Measurements from ENCODE around the gene SPATS2. TPM values are rescaled to one million over a fixed set of nuclear protein-coding genes. Genes with fewer than 3 reads are reported as not detected.
"Not testable (repeated sequence)": the region's sequence is repeated elsewhere in the genome, so short reads cannot be mapped to it uniquely, and the experiment has no call there.

The SPATS2 gene
- total RNA-seq, 1 experiment from 2014 or later = 50.7 TPM

DNA sequence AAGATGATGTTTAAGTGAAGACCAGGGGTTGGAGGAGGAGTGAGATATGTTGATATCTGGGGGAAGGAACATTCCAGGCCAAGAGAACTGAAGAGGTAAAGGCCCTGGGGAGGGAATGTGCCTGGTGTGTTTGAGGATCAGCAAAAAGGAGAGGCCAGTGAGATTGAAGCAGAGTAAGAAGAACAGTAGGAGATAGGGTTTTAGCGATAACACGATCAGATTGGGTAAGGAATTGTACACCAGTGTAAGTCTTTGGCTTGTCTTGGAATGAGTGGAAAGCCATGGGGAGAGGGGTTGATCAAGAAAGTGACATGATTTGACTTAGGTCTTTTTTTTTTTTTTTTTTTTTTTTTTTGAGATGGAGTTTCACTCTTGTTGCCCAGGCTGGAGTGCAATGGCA lies 39.4 kb upstream of the SPATS2 start:
- Histone ChIP-seq H3K9me3 (ENCODE audit: low read length) (no peaks in the 10 kb centered on the region), H3K36me3 (ENCODE audit: insufficient read depth, low read length) (peaks cover 10% of the 10 kb centered on the region; the same call in 1 of the 2 replicates), H2AFZ (ENCODE audit: low read length) (no peak overlapping the region), H3K4me3 (ENCODE audit: low read length) (no peak overlapping the region), H3K9ac (ENCODE audit: low read length) (no peak overlapping the region), H4K20me1 (ENCODE audit: insufficient read depth, low read depth, low read length) (no peaks in the 10 kb centered on the region), H3K27me3 (ENCODE audit: low read length) (no peaks in the 10 kb centered on the region), H3K4me1 (ENCODE audit: low read length) (peaks cover 8% of the 10 kb centered on the region), H3K27ac (ENCODE audit: low read length) (no peak overlapping the region), H3K79me2 (ENCODE audit: low read length) (peaks cover 14% of the 10 kb centered on the region), H3K4me2 (ENCODE audit: low read depth, low read length, poor library complexity, severe bottlenecking) (no peak overlapping the region), H3K9me2 (replicated peaks; ENCODE audit: insufficient read depth, low read length) (no peaks in the 10 kb centered on the region)
- DNase-seq = no peak

DNA sequence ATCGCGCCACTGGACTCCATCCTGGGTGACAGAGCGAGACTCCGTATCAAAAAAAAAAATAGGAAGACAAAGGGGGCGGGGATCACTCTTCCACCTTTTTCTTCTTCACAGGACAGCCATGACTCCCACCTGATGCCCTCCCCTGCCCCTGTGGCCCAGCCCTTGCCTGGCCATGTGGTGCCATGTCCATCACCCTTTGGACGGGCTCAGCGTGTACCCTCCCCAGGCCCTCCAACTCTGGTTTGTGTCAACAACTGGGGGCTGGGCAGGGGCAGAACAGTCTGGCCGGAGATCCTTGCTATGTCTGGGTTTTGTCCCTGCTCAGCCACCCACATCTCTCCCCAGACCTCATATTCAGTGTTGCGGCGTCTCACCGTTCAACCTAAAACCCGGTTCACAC lies 38.4 kb upstream of the SPATS2 start:
- DNase-seq = no peak
- H3K27me3 ChIP-seq (ENCODE audit: low read length) = no peaks in the 10 kb centered on the region
- peaks cover 10% of the 10 kb centered on the region; the same call in 1 of the 2 replicates for H3K36me3 ChIP-seq (ENCODE audit: insufficient read depth, low read length)
- H3K79me2 ChIP-seq (ENCODE audit: low read length) = peaks cover 7% of the 10 kb centered on the region
- H3K4me2 ChIP-seq (ENCODE audit: low read depth, low read length, poor library complexity, severe bottlenecking) = no peak overlapping the region
- no peaks in the 10 kb centered on the region for H4K20me1 ChIP-seq (ENCODE audit: insufficient read depth, low read depth, low read length)
- H3K27ac ChIP-seq (ENCODE audit: low read length) = no peak overlapping the region
- peaks cover 7% of the 10 kb centered on the region for H3K4me1 ChIP-seq (ENCODE audit: low read length)
- no peak overlapping the region for H3K9ac ChIP-seq (ENCODE audit: low read length)
- no peak overlapping the region for H3K4me3 ChIP-seq (ENCODE audit: low read length)
- H3K9me3 ChIP-seq (ENCODE audit: low read length) = no peaks in the 10 kb centered on the region
- H3K9me2 ChIP-seq (replicated peaks; ENCODE audit: insufficient read depth, low read length) = no peaks in the 10 kb centered on the region
- H2AFZ ChIP-seq (ENCODE audit: low read length) = no peak overlapping the region

DNA sequence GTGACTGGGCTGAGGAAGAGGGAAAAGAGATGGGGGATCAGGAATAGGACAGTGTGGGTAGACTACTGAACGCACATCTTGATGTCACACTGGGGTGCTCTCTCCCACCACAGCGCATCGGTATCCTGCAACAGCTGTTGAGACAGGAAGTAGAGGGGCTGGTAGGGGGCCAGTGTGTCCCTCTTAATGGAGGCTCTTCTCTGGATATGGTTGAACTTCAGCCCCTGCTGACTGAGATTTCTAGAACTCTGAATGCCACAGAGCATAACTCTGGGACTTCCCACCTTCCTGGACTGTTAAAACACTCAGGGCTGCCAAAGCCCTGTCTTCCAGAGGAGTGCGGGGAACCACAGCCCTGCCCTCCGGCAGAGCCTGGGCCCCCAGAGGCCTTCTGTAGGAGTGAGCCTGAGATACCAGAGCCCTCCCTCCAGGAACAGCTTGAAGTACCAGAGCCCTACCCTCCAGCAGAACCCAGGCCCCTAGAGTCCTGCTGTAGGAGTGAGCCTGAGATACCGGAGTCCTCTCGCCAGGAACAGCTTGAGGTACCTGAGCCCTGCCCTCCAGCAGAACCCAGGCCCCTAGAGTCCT lies 37.1 kb upstream of the SPATS2 start:
- Histone ChIP-seq H3K27me3 (ENCODE audit: low read length) (no peaks in the 10 kb centered on the region), H4K20me1 (ENCODE audit: insufficient read depth, low read depth, low read length) (no peaks in the 10 kb centered on the region), H3K9ac (ENCODE audit: low read length) (no peak overlapping the region), H3K79me2 (ENCODE audit: low read length) (no peaks in the 10 kb centered on the region), H3K36me3 (ENCODE audit: insufficient read depth, low read length) (peaks cover 10% of the 10 kb centered on the region; the same call in 1 of the 2 replicates), H3K4me2 (ENCODE audit: low read depth, low read length, poor library complexity, severe bottlenecking) (no peak overlapping the region), H3K9me2 (replicated peaks; ENCODE audit: insufficient read depth, low read length) (no peaks in the 10 kb centered on the region), H3K4me1 (ENCODE audit: low read length) (no peaks in the 10 kb centered on the region), H3K27ac (ENCODE audit: low read length) (no peak overlapping the region), H3K4me3 (ENCODE audit: low read length) (no peak overlapping the region), H2AFZ (ENCODE audit: low read length) (no peak overlapping the region), H3K9me3 (ENCODE audit: low read length) (no peaks in the 10 kb centered on the region)
- no peak for DNase-seq

GRCh38 chr12:49330631-49331379 lies 36.5 kb upstream of the SPATS2 start:
- no peaks in the 10 kb centered on the region for H3K4me1 ChIP-seq (ENCODE audit: low read length)
- no peaks in the 10 kb centered on the region for H4K20me1 ChIP-seq (ENCODE audit: insufficient read depth, low read depth, low read length)
- no peaks in the 10 kb centered on the region for H3K27me3 ChIP-seq (ENCODE audit: low read length)
- no peak overlapping the region for H3K4me3 ChIP-seq (ENCODE audit: low read length)
- no peak overlapping the region for H3K4me2 ChIP-seq (ENCODE audit: low read depth, low read length, poor library complexity, severe bottlenecking)
- no peaks in the 10 kb centered on the region for H3K79me2 ChIP-seq (ENCODE audit: low read length)
- H3K36me3 ChIP-seq (ENCODE audit: insufficient read depth, low read length) = peaks cover 4% of the 10 kb centered on the region; the same call in 1 of the 2 replicates
- H2AFZ ChIP-seq (ENCODE audit: low read length) = no peak overlapping the region
- H3K27ac ChIP-seq (ENCODE audit: low read length) = no peak overlapping the region
- no peak for DNase-seq
- no peaks in the 10 kb centered on the region for H3K9me2 ChIP-seq (replicated peaks; ENCODE audit: insufficient read depth, low read length)
- no peaks in the 10 kb centered on the region for H3K9me3 ChIP-seq (ENCODE audit: low read length)
- H3K9ac ChIP-seq (ENCODE audit: low read length) = no peak overlapping the region

GRCh38 chr12:49331380-49332222 lies 35.7 kb upstream of the SPATS2 start:
- H2AFZ ChIP-seq (ENCODE audit: low read length) = no peak overlapping the region
- no peak overlapping the region for H3K9ac ChIP-seq (ENCODE audit: low read length)

GRCh38 chr12:49332441-49332861 lies 34.8 kb upstream of the SPATS2 start:
- Histone ChIP-seq H3K9me2 (replicated peaks; ENCODE audit: insufficient read depth, low read length) (no peaks in the 10 kb centered on the region), H4K20me1 (ENCODE audit: insufficient read depth, low read depth, low read length) (no peaks in the 10 kb centered on the region), H3K4me1 (ENCODE audit: low read length) (peaks cover 3% of the 10 kb centered on the region), H3K9ac (ENCODE audit: low read length) (no peak overlapping the region), H3K27me3 (ENCODE audit: low read length) (no peaks in the 10 kb centered on the region), H3K9me3 (ENCODE audit: low read length) (no peaks in the 10 kb centered on the region), H2AFZ (ENCODE audit: low read length) (no peak overlapping the region), H3K4me2 (ENCODE audit: low read depth, low read length, poor library complexity, severe bottlenecking) (no peak overlapping the region), H3K79me2 (ENCODE audit: low read length) (no peaks in the 10 kb centered on the region), H3K27ac (ENCODE audit: low read length) (no peak overlapping the region), H3K4me3 (ENCODE audit: low read length) (no peak overlapping the region), H3K36me3 (ENCODE audit: insufficient read depth, low read length) (peaks cover under 1% of the 10 kb centered on the region; the same call in 1 of the 2 replicates)
- DNase-seq = no peak

More at GRCh38 chr12:49331380-49332222, 35.7 kb upstream of the SPATS2 start:
- Histone ChIP-seq H3K4me3 (ENCODE audit: low read length) (no peak overlapping the region), H3K27ac (ENCODE audit: low read length) (no peak overlapping the region), H4K20me1 (ENCODE audit: insufficient read depth, low read depth, low read length) (no peaks in the 10 kb centered on the region), H3K4me2 (ENCODE audit: low read depth, low read length, poor library complexity, severe bottlenecking) (no peak overlapping the region), H3K4me1 (ENCODE audit: low read length) (no peaks in the 10 kb centered on the region), H3K9me3 (ENCODE audit: low read length) (no peaks in the 10 kb centered on the region), H3K36me3 (ENCODE audit: insufficient read depth, low read length) (peaks cover 4% of the 10 kb centered on the region; the same call in 1 of the 2 replicates), H3K27me3 (ENCODE audit: low read length) (no peaks in the 10 kb centered on the region), H3K9me2 (replicated peaks; ENCODE audit: insufficient read depth, low read length) (no peaks in the 10 kb centered on the region), H3K79me2 (ENCODE audit: low read length) (no peaks in the 10 kb centered on the region)
- peak; percentile 61 for DNase-seq

DNA sequence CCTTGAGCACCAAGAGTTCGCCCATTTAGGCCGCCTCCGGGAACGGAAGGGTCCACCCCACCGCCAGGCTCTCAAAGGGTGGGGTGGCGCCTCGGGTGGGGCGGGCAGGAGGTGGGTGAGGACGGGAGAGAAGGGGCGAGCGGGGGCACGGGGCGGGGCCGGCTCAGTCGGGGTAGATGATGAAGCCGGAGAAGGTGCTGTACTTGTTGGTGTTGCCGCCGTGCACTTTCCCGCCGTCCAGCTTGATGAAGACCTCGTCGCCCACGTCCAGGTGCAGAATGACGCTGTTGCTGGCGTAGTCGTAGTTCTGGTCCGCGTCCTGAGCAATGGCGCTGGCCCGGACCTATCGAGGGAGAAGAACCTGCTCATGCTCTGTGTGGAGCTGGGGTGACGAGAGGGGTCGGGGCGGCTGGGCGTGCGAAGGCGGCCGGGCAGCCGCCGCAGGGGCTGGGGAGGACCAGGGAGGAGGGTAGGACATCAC lies 34.3 kb upstream of the SPATS2 start:
- Histone ChIP-seq H2AFZ (ENCODE audit: low read length) (no peak overlapping the region), H3K27me3 (ENCODE audit: low read length) (no peaks in the 10 kb centered on the region), H4K20me1 (ENCODE audit: insufficient read depth, low read depth, low read length) (no peaks in the 10 kb centered on the region), H3K9ac (ENCODE audit: low read length) (no peak overlapping the region), H3K4me2 (ENCODE audit: low read depth, low read length, poor library complexity, severe bottlenecking) (no peak overlapping the region), H3K9me2 (replicated peaks; ENCODE audit: insufficient read depth, low read length) (no peaks in the 10 kb centered on the region), H3K36me3 (ENCODE audit: insufficient read depth, low read length) (no peaks in the 10 kb centered on the region), H3K79me2 (ENCODE audit: low read length) (no peaks in the 10 kb centered on the region), H3K27ac (ENCODE audit: low read length) (no peak overlapping the region), H3K4me3 (ENCODE audit: low read length) (no peak overlapping the region), H3K9me3 (ENCODE audit: low read length) (no peaks in the 10 kb centered on the region), H3K4me1 (ENCODE audit: low read length) (peaks cover 5% of the 10 kb centered on the region)
- DNase-seq = no peak

- H3K27ac ChIP-seq (ENCODE audit: low read length); DNase-seq; H3K9ac ChIP-seq (ENCODE audit: low read length); H3K79me2 ChIP-seq (ENCODE audit: low read length); H4K20me1 ChIP-seq (ENCODE audit: insufficient read depth, low read depth, low read length); H3K36me3 ChIP-seq (ENCODE audit: insufficient read depth, low read length); H2AFZ ChIP-seq (ENCODE audit: low read length); H3K4me2 ChIP-seq (ENCODE audit: low read depth, low read length, poor library complexity, severe bottlenecking); H3K4me1 ChIP-seq (ENCODE audit: low read length); H3K9me2 ChIP-seq (replicated peaks; ENCODE audit: insufficient read depth, low read length); H3K4me3 ChIP-seq (ENCODE audit: low read length); H3K9me3 ChIP-seq (ENCODE audit: low read length); H3K27me3 ChIP-seq (ENCODE audit: low read length): not testable (repeated sequence)
These were observed 33.5 kb upstream of the SPATS2 start for GRCh38 chr12:49333778-49334177.
